Epithelial cell of alveolus of lung (primary cell): ENCODE measurements around the gene GNG3. TPM values are rescaled to one million over a fixed set of nuclear protein-coding genes. Genes with fewer than 3 reads are reported as not detected.

Source experiments
- total RNA-seq: library from RNA; depleted of rRNA; stranded (reverse); fragments of >200 nt; gene quantifications from 2 replicates; pipeline ENCODE4 v1.2.1, GENCODE V29; 2015

The GNG3 gene
- not detected in 2 replicates for total RNA-seq

GRCh38 chr11:62707277-62707861, at the start of gene GNG3, which contains the start of gene BSCL2:
GNG3 (plus strand) TSS chr11:62707676; CDS start chr11:62708296, 620 bp downstream.
BSCL2 (minus strand) TSS chr11:62707424; CDS start chr11:62707195, 229 bp downstream.

GRCh38 chr11:62665075-62665598, 42.3 kb upstream of the GNG3 start, which contains the start of the genes C11orf98 and CSKMT:
C11orf98 (minus strand) TSS chr11:62665210; CDS start chr11:62665169, 41 bp downstream.
CSKMT (plus strand) TSS chr11:62665312; CDS start chr11:62665880, 568 bp downstream.

GRCh38 chr11:62671608-62672389, 35.7 kb upstream of the GNG3 start, which contains the start of the genes LBHD1 and UQCC3:
LBHD1 (minus strand) TSS chr11:62672267; CDS start chr11:62670031, 2,236 bp downstream.
UQCC3 (plus strand) TSS chr11:62671673; CDS start chr11:62671746, 73 bp downstream.

GRCh38 chr11:62678770-62679696, 28.4 kb upstream of the GNG3 start, which contains the start of gene UBXN1:
UBXN1 (minus strand) TSS chr11:62679073; CDS start chr11:62678923, 150 bp downstream.

GRCh38 chr11:62689421-62690183, 17.9 kb upstream of the GNG3 start, which contains the start of gene LRRN4CL:
LRRN4CL (minus strand) TSS chr11:62689530; CDS start chr11:62688508, 1,022 bp downstream.

GRCh38 chr11:62727165-62727871, 19.8 kb downstream of the GNG3 start, which contains the start of gene HNRNPUL2:
HNRNPUL2 (minus strand) TSS chr11:62727457; CDS start chr11:62727156, 301 bp downstream.

GRCh38 chr11:62728171-62728988, 20.9 kb downstream of the GNG3 start, which contains the start of gene TTC9C:
TTC9C (plus strand) TSS chr11:62728486; CDS start chr11:62728849, 363 bp downstream.

GRCh38 chr11:62753736-62754603, 46.5 kb downstream of the GNG3 start, which contains the start of gene ZBTB3:
ZBTB3 (minus strand) TSS chr11:62754160; CDS start chr11:62753664, 496 bp downstream.

Other genes starting within 250 kb of the GNG3 start
- 242 and 261 TPM in 2 replicates for gene AHNAK, start 160.9 kb upstream of the GNG3 start, total RNA-seq
- 2,450 and 2,872 TPM in 2 replicates for gene EEF1G, start 133.8 kb upstream of the GNG3 start, total RNA-seq
- 9.2 and 13.4 TPM in 2 replicates for gene TUT1, start 116.2 kb upstream of the GNG3 start, total RNA-seq
- 72.1 and 101 TPM in 2 replicates for gene MTA2, start 105.8 kb upstream of the GNG3 start, total RNA-seq
- gene EML3, start 94.9 kb upstream of the GNG3 start, total RNA-seq = 25.9 and 34.3 TPM in 2 replicates
- 2.7 and 11.6 TPM in 2 replicates for gene ROM1, start 94.4 kb upstream of the GNG3 start, total RNA-seq
- 48.7 and 55.3 TPM in 2 replicates for gene B3GAT3, start 85.7 kb upstream of the GNG3 start, total RNA-seq
- 321 and 375 TPM in 2 replicates for gene GANAB, start 61.1 kb upstream of the GNG3 start, total RNA-seq
- 30.1 and 41.0 TPM in 2 replicates for gene INTS5, start 54.4 kb upstream of the GNG3 start, total RNA-seq
- 71.6 and 87.2 TPM in 2 replicates for gene C11orf98, start 42.5 kb upstream of the GNG3 start, total RNA-seq
- gene CSKMT, start 42.4 kb upstream of the GNG3 start, total RNA-seq = 6.1 and 10.1 TPM in 2 replicates
- 11.5 and 17.2 TPM in 2 replicates for gene UQCC3, start 36.0 kb upstream of the GNG3 start, total RNA-seq
- gene LBHD1, start 35.4 kb upstream of the GNG3 start, total RNA-seq = 2.4 and 3.1 TPM in 2 replicates
- 135 and 148 TPM in 2 replicates for gene UBXN1, start 28.6 kb upstream of the GNG3 start, total RNA-seq
- 2.1 and 4.3 TPM in 2 replicates for gene LRRN4CL, start 18.1 kb upstream of the GNG3 start, total RNA-seq
- 66.0 and 82.1 TPM in 2 replicates for gene BSCL2, start 252 bp upstream of the GNG3 start, total RNA-seq
- gene HNRNPUL2, start 19.8 kb downstream of the GNG3 start, total RNA-seq = 9.2 and 16.2 TPM in 2 replicates
- 22.4 and 50.1 TPM in 2 replicates for gene TTC9C, start 20.8 kb downstream of the GNG3 start, total RNA-seq
- 7.5 and 8.3 TPM in 2 replicates for gene ZBTB3, start 46.5 kb downstream of the GNG3 start, total RNA-seq
- 95.7 and 111 TPM in 2 replicates for gene POLR2G, start 53.9 kb downstream of the GNG3 start, total RNA-seq
- 11.4 and 20.0 TPM in 2 replicates for gene TAF6L, start 63.7 kb downstream of the GNG3 start, total RNA-seq
- gene TMEM179B, start 79.7 kb downstream of the GNG3 start, total RNA-seq = 82.1 and 98.6 TPM in 2 replicates
- 39.0 and 55.0 TPM in 2 replicates for gene TMEM223, start 84.3 kb downstream of the GNG3 start, total RNA-seq
- gene NXF1, start 97.8 kb downstream of the GNG3 start, total RNA-seq = 20.3 and 44.3 TPM in 2 replicates
- gene STX5, start 124.4 kb downstream of the GNG3 start, total RNA-seq = 44.6 and 50.4 TPM in 2 replicates
- not detected in 2 replicates for gene TEX54, start 125.2 kb downstream of the GNG3 start, total RNA-seq
- gene WDR74, start 131.9 kb downstream of the GNG3 start, total RNA-seq = 38.6 and 57.9 TPM in 2 replicates
- gene SLC3A2, start 173.2 kb downstream of the GNG3 start, total RNA-seq = 146 and 183 TPM in 2 replicates
- gene CHRM1, start 213.7 kb downstream of the GNG3 start, total RNA-seq = not detected in 2 replicates